Coronary artery (tissue), 2 donors: ENCODE measurements around the gene PPM1N.
A peak's percentile ranks its signal among the peaks of the same experiment; 100 is the strongest.

Experiments used
- DNase-seq: peaks from one replicate; pipeline ENCODE4 v3.0.0-alpha.2; 2017; ENCODE audit warnings: low spot score
- H3K27ac ChIP-seq, 2 donors: fragments of 200-600 bp; sonication (generic); one replicate each; pipeline ENCODE4 v1.5.1; 2016 to 2019
- H3K4me3 ChIP-seq: fragments of 200-600 bp; sonication (generic); 2 replicates; pipeline ENCODE4 v1.5.1; 2016; ENCODE audit warnings: mild to moderate bottlenecking, moderate library complexity
- TF ChIP-seq, protein P1 (sequence below): fragments of 200-600 bp; sonication (generic); IDR thresholded peaks from one replicate; pipeline ENCODE4 v1.5.1; 2019; ENCODE audit warnings: antibody characterized with exemption

The PPM1N gene

DNA sequence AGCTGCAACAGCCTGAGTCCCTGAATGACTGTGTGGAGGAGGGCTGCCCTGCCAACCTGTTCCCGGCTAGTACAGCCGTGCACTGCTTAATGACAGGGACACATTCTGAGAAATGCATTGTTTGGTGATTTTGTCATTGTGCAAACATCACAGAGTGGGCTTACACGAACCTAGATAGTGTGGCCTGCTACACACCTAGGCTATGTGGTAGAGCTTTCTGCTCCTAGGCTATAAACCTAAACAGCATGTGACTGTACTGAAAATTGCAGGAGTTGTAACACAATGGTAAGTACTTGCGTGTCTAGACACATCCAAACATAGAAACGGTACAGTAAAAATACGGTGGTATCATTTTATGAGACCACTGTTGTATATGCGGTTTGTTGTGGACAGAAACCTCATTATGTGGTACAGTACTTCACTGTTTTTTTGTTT is 44.0 kb downstream of the PPM1N start:
- TF ChIP-seq, protein P1, sequence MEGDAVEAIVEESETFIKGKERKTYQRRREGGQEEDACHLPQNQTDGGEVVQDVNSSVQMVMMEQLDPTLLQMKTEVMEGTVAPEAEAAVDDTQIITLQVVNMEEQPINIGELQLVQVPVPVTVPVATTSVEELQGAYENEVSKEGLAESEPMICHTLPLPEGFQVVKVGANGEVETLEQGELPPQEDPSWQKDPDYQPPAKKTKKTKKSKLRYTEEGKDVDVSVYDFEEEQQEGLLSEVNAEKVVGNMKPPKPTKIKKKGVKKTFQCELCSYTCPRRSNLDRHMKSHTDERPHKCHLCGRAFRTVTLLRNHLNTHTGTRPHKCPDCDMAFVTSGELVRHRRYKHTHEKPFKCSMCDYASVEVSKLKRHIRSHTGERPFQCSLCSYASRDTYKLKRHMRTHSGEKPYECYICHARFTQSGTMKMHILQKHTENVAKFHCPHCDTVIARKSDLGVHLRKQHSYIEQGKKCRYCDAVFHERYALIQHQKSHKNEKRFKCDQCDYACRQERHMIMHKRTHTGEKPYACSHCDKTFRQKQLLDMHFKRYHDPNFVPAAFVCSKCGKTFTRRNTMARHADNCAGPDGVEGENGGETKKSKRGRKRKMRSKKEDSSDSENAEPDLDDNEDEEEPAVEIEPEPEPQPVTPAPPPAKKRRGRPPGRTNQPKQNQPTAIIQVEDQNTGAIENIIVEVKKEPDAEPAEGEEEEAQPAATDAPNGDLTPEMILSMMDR, result no peak
- no peak for DNase-seq
- no peak overlapping the region for H3K27ac ChIP-seq

DNA sequence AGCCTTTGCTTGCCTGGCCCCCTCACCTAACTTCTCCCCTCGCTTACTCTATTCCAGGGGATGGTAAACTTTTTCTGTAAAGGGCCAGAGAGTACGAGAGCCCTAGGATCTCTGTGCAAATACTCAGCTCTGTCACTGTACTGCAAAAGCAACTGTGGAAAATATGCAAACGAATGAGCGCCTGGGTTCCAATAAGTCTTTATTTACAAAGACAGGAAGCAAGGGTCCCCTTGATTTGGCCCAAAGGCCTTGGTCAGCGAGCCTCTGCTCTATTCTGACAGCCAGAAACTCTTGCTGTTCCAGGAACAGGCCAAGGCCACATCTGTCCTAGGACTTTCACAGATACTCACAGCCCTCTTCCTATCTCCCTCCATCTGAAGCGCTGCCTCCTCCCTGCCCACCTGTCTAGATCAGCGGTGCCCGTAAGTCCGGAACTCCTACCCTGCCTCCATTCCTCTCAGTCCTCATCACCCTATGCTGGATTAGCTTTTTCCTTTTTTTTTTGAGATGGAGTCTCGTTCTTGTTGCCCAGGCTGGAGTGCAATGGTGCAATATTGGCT is 49.0 kb downstream of the PPM1N start:
- TF ChIP-seq, protein P1, result no peak
- no peak for DNase-seq
- no peak overlapping the region for H3K27ac ChIP-seq
- H3K4me3 ChIP-seq, result no peak overlapping the region

More for the DNA sequence above, 44.0 kb downstream of the PPM1N start:
- no peak overlapping the region for H3K4me3 ChIP-seq

DNA sequence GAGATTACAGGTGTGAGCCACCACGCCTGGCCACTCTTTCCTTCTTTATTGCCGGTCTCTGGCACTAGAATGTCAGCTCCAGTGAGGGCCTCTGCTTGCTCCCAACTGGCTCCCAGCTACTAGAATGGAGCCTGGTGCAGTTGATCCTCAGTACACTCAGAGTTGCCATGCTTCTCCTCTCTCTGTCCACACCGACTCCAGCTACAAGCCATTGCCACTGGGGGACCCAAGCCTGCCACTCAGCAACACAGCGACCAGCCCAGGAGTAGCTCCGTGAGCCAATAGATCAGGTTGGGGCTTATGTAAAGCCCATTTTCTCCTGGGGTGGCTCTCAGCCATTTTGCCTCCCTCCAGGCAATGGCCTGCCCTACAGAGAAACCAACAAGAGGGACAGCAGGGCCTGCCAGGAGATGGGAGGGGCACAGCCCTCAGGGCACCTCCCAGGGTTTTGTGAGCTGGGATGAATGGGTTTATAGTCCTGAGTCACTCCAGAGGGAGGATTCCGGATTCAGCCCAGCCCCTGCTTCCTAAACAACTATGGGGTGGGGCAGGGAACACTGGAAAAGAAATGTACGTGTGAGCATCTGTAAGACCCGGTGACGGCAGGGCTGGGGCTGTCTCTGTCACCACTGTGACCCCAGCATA is 49.8 kb downstream of the PPM1N start:
- Histone ChIP-seq H3K4me3 (no peak overlapping the region), H3K27ac (peak overlapping the region in 1 of 2 donors; percentile 5)
- TF ChIP-seq, protein P1, result no peak
- no peak for DNase-seq
